ENCODE data around the gene ZSCAN26.
A peak's percentile ranks its signal among the peaks of the same experiment; 100 is the strongest.
"Not testable (repeated sequence)": the region's sequence is repeated elsewhere in the genome, so short reads cannot be mapped to it uniquely, and the experiment has no call there.

The ZSCAN26 gene

DNA sequence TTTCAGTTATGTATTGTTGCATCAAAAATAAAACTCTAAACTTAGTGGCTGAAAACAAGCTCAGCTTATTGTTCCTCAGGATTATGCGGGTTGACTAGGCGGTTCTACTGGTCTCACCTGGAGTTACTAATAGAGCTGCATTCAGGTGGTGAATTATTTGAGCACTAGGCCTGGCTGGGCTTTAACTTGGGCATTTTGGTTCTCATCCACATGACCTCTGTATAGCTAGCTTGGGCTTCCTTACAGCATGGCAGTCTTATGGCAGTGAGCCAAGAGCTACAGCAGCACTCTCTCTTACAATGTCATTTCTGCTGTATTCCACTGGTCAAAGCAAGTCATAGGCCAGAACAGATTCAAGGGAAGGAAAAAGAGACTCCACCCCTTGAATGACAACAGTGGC is 16.0 kb downstream of the ZSCAN26 start:
- TF ChIP-seq, protein P1, sequence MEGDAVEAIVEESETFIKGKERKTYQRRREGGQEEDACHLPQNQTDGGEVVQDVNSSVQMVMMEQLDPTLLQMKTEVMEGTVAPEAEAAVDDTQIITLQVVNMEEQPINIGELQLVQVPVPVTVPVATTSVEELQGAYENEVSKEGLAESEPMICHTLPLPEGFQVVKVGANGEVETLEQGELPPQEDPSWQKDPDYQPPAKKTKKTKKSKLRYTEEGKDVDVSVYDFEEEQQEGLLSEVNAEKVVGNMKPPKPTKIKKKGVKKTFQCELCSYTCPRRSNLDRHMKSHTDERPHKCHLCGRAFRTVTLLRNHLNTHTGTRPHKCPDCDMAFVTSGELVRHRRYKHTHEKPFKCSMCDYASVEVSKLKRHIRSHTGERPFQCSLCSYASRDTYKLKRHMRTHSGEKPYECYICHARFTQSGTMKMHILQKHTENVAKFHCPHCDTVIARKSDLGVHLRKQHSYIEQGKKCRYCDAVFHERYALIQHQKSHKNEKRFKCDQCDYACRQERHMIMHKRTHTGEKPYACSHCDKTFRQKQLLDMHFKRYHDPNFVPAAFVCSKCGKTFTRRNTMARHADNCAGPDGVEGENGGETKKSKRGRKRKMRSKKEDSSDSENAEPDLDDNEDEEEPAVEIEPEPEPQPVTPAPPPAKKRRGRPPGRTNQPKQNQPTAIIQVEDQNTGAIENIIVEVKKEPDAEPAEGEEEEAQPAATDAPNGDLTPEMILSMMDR (IDR thresholded peaks at IDR 0.05; ENCODE audit: low read length, missing control alignments), result no peak
- DNase-seq (ENCODE audit: low read depth), result peak; percentile 22

DNA sequence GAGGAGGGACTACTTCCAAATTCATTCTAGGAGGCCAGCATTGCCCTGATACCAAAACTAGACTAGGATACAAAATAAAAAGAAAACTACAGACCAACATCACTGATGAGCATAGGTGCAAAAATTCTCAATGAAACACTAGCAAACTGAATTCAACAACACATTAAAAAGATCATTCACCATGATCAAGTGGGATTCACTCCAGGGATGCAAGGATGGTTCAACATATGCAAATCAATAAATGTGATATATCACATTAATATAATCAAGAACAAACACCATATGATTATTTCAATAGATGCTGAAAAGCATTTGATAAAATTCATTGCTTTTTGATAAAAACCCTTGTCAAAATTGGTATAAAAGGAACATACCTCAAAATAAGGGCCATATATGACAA is 24.6 kb downstream of the ZSCAN26 start:
- H3K4me3 ChIP-seq (replicated peaks; ENCODE audit: low read depth, low read length), result no peak overlapping the region
- DNase-seq (ENCODE audit: low read depth), result no peak
- TF ChIP-seq, protein P1 (IDR thresholded peaks at IDR 0.05; ENCODE audit: low read length, missing control alignments), result no peak

More for the DNA sequence above, 16.0 kb downstream of the ZSCAN26 start:
- H3K4me3 ChIP-seq (replicated peaks; ENCODE audit: low read depth, low read length), result no peak overlapping the region

DNA sequence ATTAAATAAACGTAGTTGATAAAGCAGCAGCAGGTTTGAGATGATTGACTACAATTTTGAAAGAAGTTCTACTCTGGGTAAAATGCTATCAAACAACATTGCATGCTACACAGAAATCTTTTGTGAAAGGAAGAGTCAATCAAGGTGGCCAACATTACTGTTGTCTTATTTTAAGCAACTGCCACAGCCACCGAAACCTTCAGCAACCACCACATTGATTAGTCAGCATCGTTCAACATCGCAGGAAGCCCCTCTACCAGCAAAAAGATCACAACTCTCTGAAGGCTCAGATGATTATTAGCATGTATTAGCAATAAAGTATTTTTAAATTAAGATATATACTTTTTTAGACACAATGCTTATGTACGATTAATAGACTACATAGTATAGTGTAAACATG is 28.4 kb downstream of the ZSCAN26 start:
- TF ChIP-seq, protein P1 (IDR thresholded peaks at IDR 0.05; ENCODE audit: low read length, missing control alignments), result no peak
- no peak for DNase-seq (ENCODE audit: low read depth)
- H3K4me3 ChIP-seq (replicated peaks; ENCODE audit: low read depth, low read length), result no peak overlapping the region

DNA sequence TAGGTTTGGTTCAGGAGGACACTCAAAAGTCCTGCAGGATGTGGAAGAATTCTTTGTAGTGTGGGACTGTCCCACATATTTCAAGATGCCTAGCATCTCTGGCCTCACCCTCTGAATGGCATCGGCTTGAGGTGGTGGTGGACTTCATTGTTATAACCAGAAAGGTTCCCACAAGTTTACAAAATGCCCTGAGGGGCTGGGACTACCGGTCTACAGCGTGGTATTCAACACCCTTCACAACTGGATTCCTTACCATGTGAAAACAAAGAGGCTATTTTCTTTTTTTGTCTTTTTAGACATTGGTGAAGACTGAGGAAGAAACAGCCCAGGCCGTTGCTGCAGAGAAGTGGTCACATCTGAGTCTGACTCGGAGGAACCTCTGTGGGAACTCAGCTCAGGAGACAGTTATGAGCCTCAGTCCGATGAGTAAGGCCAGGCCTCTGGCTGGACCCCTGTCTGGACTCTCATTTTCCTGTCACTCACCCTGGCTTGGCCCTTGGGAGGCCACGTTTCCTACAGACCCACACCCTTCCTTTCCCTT is 29.6 kb downstream of the ZSCAN26 start:
- TF ChIP-seq, protein P1 (IDR thresholded peaks at IDR 0.05; ENCODE audit: low read length, missing control alignments), result no peak
- no peak for DNase-seq (ENCODE audit: low read depth)
- H3K4me3 ChIP-seq (replicated peaks; ENCODE audit: low read depth, low read length), result no peak overlapping the region

DNA sequence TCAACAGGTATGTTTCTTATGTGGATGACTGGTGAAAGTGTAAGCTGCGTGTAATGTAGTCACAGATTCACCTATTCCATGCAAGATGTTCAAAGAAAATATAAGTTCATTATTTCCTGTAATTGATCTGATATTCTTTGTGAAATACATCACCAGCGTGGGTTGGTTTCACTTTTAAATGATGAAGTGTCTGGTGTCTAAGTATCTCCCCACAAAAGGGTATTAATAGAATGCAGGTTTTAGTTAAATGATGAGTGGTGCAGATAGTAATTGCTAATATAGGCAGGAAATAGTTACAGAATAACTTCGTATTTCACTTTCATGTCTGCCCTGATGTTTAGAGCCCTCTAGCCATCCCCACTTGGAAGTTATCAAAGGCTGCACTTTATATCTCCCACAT is 36.6 kb downstream of the ZSCAN26 start:
- DNase-seq (ENCODE audit: low read depth), result no peak
- H3K4me3 ChIP-seq (replicated peaks; ENCODE audit: low read depth, low read length), result no peak overlapping the region
- TF ChIP-seq, protein P1 (IDR thresholded peaks at IDR 0.05; ENCODE audit: low read length, missing control alignments), result no peak

DNA sequence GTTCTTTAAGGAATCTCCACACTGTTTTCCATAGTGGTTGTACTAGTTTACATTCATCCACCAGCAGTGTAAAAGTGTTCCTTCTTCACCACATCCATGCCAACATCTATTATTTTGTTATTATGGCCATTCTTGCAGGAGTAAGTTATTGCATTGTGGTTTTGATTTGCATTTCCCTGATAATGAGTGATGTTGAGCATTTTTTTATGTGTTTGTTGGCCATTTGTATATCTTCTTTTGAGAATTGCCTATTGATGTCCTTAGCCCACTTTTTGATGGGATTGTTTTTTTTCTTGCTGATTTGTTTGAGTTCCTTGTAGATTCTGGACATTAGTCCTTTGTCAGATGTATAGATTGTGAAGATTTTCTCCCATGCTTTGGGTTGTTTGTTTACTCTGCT is 39.4 kb downstream of the ZSCAN26 start:
- DNase-seq (ENCODE audit: low read depth); H3K4me3 ChIP-seq (replicated peaks; ENCODE audit: low read depth, low read length): not testable (repeated sequence)

DNA sequence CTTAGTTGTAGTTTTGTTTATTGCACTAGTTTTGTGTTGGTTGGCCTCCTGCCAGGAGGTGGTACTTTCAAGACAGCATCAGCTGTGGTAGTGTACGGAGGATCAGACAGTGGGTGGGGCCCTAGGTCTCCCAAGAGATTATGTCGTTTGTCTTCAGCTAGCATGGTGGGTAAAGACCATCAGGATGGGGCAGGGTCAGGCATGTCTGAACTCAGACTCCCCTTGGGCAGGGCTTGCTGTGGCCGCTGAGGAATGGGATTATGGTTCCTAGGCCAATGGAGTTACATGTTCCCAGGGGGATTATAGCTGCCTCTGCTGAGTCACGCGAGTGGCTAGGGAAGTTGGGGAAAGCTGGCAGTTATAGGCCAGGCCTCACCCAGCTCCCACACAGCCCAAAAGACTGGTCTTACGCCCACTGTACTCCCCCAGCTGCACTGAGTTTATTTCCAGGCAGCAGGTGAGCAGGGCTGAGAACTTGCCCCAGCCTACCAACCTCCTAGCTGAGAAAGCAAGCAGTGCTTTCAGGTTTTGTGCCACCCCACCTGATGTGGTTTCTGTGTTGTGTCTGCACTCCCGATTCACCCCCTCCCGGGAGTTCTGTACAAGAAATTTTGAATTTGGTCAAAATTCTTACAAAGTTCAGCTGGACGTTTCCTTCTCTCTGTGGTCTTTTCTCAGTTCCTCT is 44.3 kb downstream of the ZSCAN26 start:
- DNase-seq (ENCODE audit: low read depth), result no peak
- H3K4me3 ChIP-seq (replicated peaks; ENCODE audit: low read depth, low read length), result no peak overlapping the region
- TF ChIP-seq, protein P1 (IDR thresholded peaks at IDR 0.05; ENCODE audit: low read length, missing control alignments), result no peak
